B cell (primary cell): Measurements from ENCODE around the gene UBAC2. TPM values are rescaled to one million over a fixed set of nuclear protein-coding genes. Genes with fewer than 3 reads are reported as not detected.

Experiments used
- ATAC-seq: fragments of 200-7000 bp; cut with Tn5 transposase; one replicate; pipeline ENCODE4 v1.10.0; 2021; ENCODE audit warnings: low read depth, mild to moderate bottlenecking, moderate number of reproducible peaks, moderate library complexity
- CTCF ChIA-PET: fragments of 350-600 bp; sonication (Branson Sonifier 250); formaldehyde crosslinking; loops from one replicate; lab custom pipeline; 2021; ENCODE audit warnings: antibody characterized with exemption, inconsistent platforms; lab: Charles Lee
- POLR2A ChIA-PET: fragments of 350-600 bp; sonication (Branson Sonifier 250); formaldehyde crosslinking; loops from one replicate; lab custom pipeline; 2021; ENCODE audit warnings: antibody characterized with exemption; lab: Charles Lee
- DNase-seq: peaks from one replicate; pipeline ENCODE4 v3.0.0; 2013
- H2AFZ ChIP-seq: 2 replicates; pipeline ENCODE4 v1.6.1; 2012; ENCODE audit warnings: mild to moderate bottlenecking, low read depth, low read length; ENCODE audit not compliant: insufficient read depth, poor library complexity, severe bottlenecking
- H3K27ac ChIP-seq, 2 donors: 1 replicate in 1 of 2; 2 replicates in 1 of 2; pipeline ENCODE4 v1.5.1; 2012 to 2013; ENCODE audit warnings: low read length in 2 of 2, mild to moderate bottlenecking in 2 of 2, moderate library complexity in 1 of 2
- H3K27me3 ChIP-seq, 4 experiments: fragments of 200-600 bp in 1 of 4; sonication (generic) in 1 of 4; replicated peaks in 1 of 4; 1 replicate in 2 of 4; 2 replicates in 2 of 4; pipeline versions ENCODE4 v1.6.1 to v1.7.0; 2013 to 2016; ENCODE audit warnings: low read length in 3 of 4, mild to moderate bottlenecking in 2 of 4, mixed read lengths in 1 of 4, moderate library complexity in 1 of 4; ENCODE audit not compliant: insufficient read depth in 4 of 4, control insufficient read depth in 3 of 4; ENCODE audit errors: control extremely low read depth in 1 of 4
- H3K36me3 ChIP-seq, 2 experiments: replicated peaks in 1 of 2; 1 replicate in 1 of 2; 2 replicates in 1 of 2; pipeline versions ENCODE4 v1.6.1 to v1.7.1; 2013; ENCODE audit warnings: low read length in 1 of 2; ENCODE audit not compliant: insufficient read depth in 2 of 2, control insufficient read depth in 1 of 2; ENCODE audit errors: control extremely low read depth in 1 of 2, extremely low read depth in 1 of 2
- H3K4me1 ChIP-seq, 2 donors: fragments of 200-600 bp in 1 of 2; sonication (generic) in 1 of 2; 1 replicate in 1 of 2; 2 replicates in 1 of 2; pipeline versions ENCODE4 v1.5.1 to v1.6.1; 2013 to 2017; ENCODE audit warnings: low read length in 2 of 2; ENCODE audit not compliant: control insufficient read depth in 2 of 2, insufficient read depth in 2 of 2
- H3K4me2 ChIP-seq: replicated peaks from 2 replicates; pipeline ENCODE3; 2012; ENCODE audit warnings: mild to moderate bottlenecking, low read depth, low read length; ENCODE audit not compliant: poor library complexity, severe bottlenecking
- H3K4me3 ChIP-seq, 5 experiments: fragments of 200-600 bp in 1 of 5; sonication (generic) in 1 of 5; 1 replicate in 3 of 5; 2 replicates in 2 of 5; pipeline versions ENCODE4 v1.5.1 to v1.7.0; 2011 to 2016; ENCODE audit warnings: low read length in 4 of 5, mild to moderate bottlenecking in 4 of 5, low read depth in 2 of 5, control low read depth in 1 of 5, moderate library complexity in 1 of 5; ENCODE audit not compliant: insufficient read depth in 1 of 5; ENCODE audit errors: control extremely low read depth in 1 of 5, extremely low read depth in 1 of 5
- H3K79me2 ChIP-seq: fragments of 200-600 bp; sonication (generic); one replicate; pipeline ENCODE4 v1.6.0; 2016; ENCODE audit warnings: low read length; ENCODE audit not compliant: control insufficient read depth, insufficient read depth
- H3K9ac ChIP-seq: fragments of 200-600 bp; sonication (generic); 2 replicates; pipeline ENCODE4 v1.6.1; 2017; ENCODE audit warnings: mild to moderate bottlenecking, low read length, moderate library complexity
- H3K9me3 ChIP-seq, 3 donors: one replicate each; pipeline versions ENCODE4 v1.6.1 to v1.7.1; 2013; ENCODE audit warnings: low read length in 2 of 3; ENCODE audit not compliant: control insufficient read depth in 2 of 3, insufficient read depth in 1 of 3; ENCODE audit errors: control extremely low read depth in 1 of 3
- H4K20me1 ChIP-seq: 2 replicates; pipeline ENCODE4 v1.6.0; 2012; ENCODE audit warnings: mild to moderate bottlenecking, low read length; ENCODE audit not compliant: insufficient read depth, control insufficient read depth, poor library complexity, severe bottlenecking
- H3K27ac Mint-ChIP-seq: one replicate; pipeline ENCODE4 v1.8.0; 2021; ENCODE audit warnings: mixed read lengths
- H3K27me3 Mint-ChIP-seq: one replicate; pipeline ENCODE4 v1.8.0; 2021; ENCODE audit warnings: mixed read lengths
- H3K4me1 Mint-ChIP-seq: one replicate; pipeline ENCODE4 v1.8.0; 2021; ENCODE audit warnings: mixed read lengths
- H3K4me3 Mint-ChIP-seq: one replicate; pipeline ENCODE4 v1.8.0; 2021; ENCODE audit warnings: mixed read lengths
- H3K9me3 Mint-ChIP-seq: one replicate; pipeline ENCODE4 v1.8.0; 2022; ENCODE audit warnings: mixed read lengths; ENCODE audit not compliant: insufficient read depth
- CTCF ChIP-seq: fragments of 200-600 bp; IDR thresholded peaks from one replicate; pipeline ENCODE4 v1.8.0; 2022; ENCODE audit warnings: antibody characterized with exemption, mild to moderate bottlenecking
- EZH2 ChIP-seq: IDR thresholded peaks from 2 replicates; pipeline ENCODE4 v1.6.1; 2012; ENCODE audit warnings: borderline replicate concordance, low read depth, mild to moderate bottlenecking, moderate library complexity, low read length; ENCODE audit not compliant: insufficient read depth, poor library complexity, severe bottlenecking
- WGBS: methylation state at CpG from one replicate; pipeline ENCODE4 v1.1.5; 2013; ENCODE audit warnings: missing lambda C conversion rate; ENCODE audit not compliant: insufficient coverage; 5-methylcytosine and 5-hydroxymethylcytosine counted together
- intact Hi-C: fragments of 100-400 bp; cut with micrococcal nuclease; formaldehyde crosslinking; loops from one replicate; pipeline ENCODE4 v1.10.0; 2022
- polyA plus RNA-seq: library from polyadenylated mRNA; depleted of rRNA; stranded (reverse); fragments of >200 nt; gene quantifications from 2 replicates; pipeline ENCODE4 v1.2.3, GENCODE V29; 2012
- total RNA-seq, 2 donors: library from RNA; stranded (reverse); fragments of 120-200 nt in 1 of 2; gene quantifications; 1 replicate in 1 of 2; 2 replicates in 1 of 2; pipeline versions ENCODE4 v1.2.3 to v1.2.4, GENCODE V29; 2013 to 2022

UBAC2 gene
- total and polyA plus RNA-seq, 2 donors (not counting 1 experiment from before 2014, with no cell fraction given): 56.3 to 60.8 TPM

GRCh38 chr13:99278843-99279242 lies 78.2 kb downstream of the UBAC2 start:
- Histone ChIP-seq H3K9ac (no peak overlapping the region), H3K9me3 (no peaks in the 10 kb centered on the region), H3K27ac (peak overlapping the region in 1 of 2 donors; percentile 89), H4K20me1 (no peaks in the 10 kb centered on the region), H3K4me1 (peaks cover 80 to 83% of the 10 kb centered on the region in 2 donors), H3K4me2 (peak overlapping the region; percentile 34), H3K36me3 (peaks cover 0 to 20% of the 10 kb centered on the region in 2 experiments), H3K4me3 (no peak overlapping the region), H3K79me2 (peaks cover 74% of the 10 kb centered on the region), H3K27me3 (no peaks in the 10 kb centered on the region), H2AFZ (no peak overlapping the region)
- Mint-ChIP-seq H3K27me3 (no peaks in the 10 kb centered on the region), H3K27ac (no peak overlapping the region), H3K4me3 (no peak overlapping the region), H3K9me3 (no peaks in the 10 kb centered on the region), H3K4me1 (peaks cover 84% of the 10 kb centered on the region)
- no CpG with 5 or more reads among the region's 3 CpGs for WGBS
- intact Hi-C loops: no loop called here
- TF ChIP-seq EZH2 (no peak), CTCF (no peak)
- ChIA-PET CTCF (interaction anchor here (1.0 to 17.1 kb wide), 7 partner anchors 9 to 158 kb away, joined by 3 to 477 read pairs (median 4); no protein-coding TSS in a partner anchor), POLR2A (no interaction called here)
- no peak for DNase-seq
- no peak for ATAC-seq

GRCh38 chr13:99279637-99280036 lies 79.0 kb downstream of the UBAC2 start:
- H3K9ac ChIP-seq: no peak overlapping the region
- TF ChIP-seq CTCF: no peak
- TF ChIP-seq EZH2: no peak
- ATAC-seq (no peak), DNase-seq (no peak)
- peaks cover 74% of the 10 kb centered on the region for H3K79me2 ChIP-seq
- H3K4me3 ChIP-seq: no peak overlapping the region
- H3K27me3 ChIP-seq: no peaks in the 10 kb centered on the region
- H3K27me3 Mint-ChIP-seq: no peaks in the 10 kb centered on the region
- POLR2A ChIA-PET: no interaction called here
- CTCF ChIA-PET: interaction anchor here (1.0 to 17.1 kb wide), 6 partner anchors 12 to 156 kb away, joined by 3 to 477 read pairs (median 36); no protein-coding TSS in a partner anchor
- peak overlapping the region in 1 of 2 donors; percentile 89 for H3K27ac ChIP-seq
- no peak overlapping the region for H3K4me3 Mint-ChIP-seq
- no peak overlapping the region for H2AFZ ChIP-seq
- peak overlapping the region; percentile 95 for H3K27ac Mint-ChIP-seq
- peak overlapping the region; percentile 34 for H3K4me2 ChIP-seq
- intact Hi-C loops: loop anchor here (5.0 kb wide), 2 partner anchors 223 to 263 kb away; partner anchors contain the start of gene TM9SF2
- peaks cover 86 to 88% of the 10 kb centered on the region in 2 donors for H3K4me1 ChIP-seq
- H4K20me1 ChIP-seq: no peaks in the 10 kb centered on the region
- WGBS: no CpG with 5 or more reads among the region's 2 CpGs
- no peaks in the 10 kb centered on the region for H3K9me3 ChIP-seq
- peaks cover 0 to 20% of the 10 kb centered on the region in 2 experiments for H3K36me3 ChIP-seq
- peaks cover 87% of the 10 kb centered on the region for H3K4me1 Mint-ChIP-seq
- no peaks in the 10 kb centered on the region for H3K9me3 Mint-ChIP-seq
